GM21381 (cell line): Measurements from ENCODE around the gene RNF223.
A peak's percentile ranks its signal among the peaks of the same experiment; 100 is the strongest.
"Not testable (repeated sequence)": the region's sequence is repeated elsewhere in the genome, so short reads cannot be mapped to it uniquely, and the experiment has no call there.

Source experiments
- ATAC-seq: cut with Tn5 transposase; IDR thresholded peaks from one replicate; pipeline ENCODE4 v1.9.1; 2021; ENCODE audit warnings: mild to moderate bottlenecking, moderate library complexity; ENCODE audit not compliant: unreplicated experiment

Gene RNF223

DNA sequence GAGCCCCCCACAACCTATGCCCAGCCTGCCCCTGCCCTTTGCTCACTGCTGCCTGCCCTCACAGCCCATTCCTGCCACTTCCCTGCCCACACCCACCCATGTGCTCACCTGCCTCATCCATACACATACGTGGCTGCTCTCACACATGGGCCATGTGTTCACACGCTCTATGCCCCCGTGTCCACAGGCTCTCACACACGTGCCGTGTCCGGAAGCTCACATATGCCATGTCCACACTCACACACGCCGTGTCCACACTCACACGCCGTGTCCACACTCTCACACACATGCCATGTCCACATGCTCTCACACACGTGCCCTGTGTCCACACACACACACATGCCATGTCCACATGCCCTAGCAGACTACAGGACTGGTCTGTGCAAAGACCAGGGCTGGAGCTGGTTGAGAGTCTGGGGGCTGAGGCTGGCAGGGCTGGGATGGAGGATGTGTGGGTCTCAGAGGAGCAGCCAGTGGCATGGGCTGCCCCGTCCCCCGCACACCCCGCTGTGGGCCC lies 583 bp upstream of the RNF223 start:
- no peak for ATAC-seq

- no peak for ATAC-seq
Observed at GRCh38 chr1:1072849-1073742, 1.0 kb downstream of the RNF223 start.

GRCh38 chr1:1072299-1072848 lies 1.7 kb downstream of the RNF223 start:
- no peak for ATAC-seq

GRCh38 chr1:1071486-1072298 lies 2.4 kb downstream of the RNF223 start:
- no peak for ATAC-seq

GRCh38 chr1:1069711-1070676 lies 4.1 kb downstream of the RNF223 start:
- no peak for ATAC-seq

DNA sequence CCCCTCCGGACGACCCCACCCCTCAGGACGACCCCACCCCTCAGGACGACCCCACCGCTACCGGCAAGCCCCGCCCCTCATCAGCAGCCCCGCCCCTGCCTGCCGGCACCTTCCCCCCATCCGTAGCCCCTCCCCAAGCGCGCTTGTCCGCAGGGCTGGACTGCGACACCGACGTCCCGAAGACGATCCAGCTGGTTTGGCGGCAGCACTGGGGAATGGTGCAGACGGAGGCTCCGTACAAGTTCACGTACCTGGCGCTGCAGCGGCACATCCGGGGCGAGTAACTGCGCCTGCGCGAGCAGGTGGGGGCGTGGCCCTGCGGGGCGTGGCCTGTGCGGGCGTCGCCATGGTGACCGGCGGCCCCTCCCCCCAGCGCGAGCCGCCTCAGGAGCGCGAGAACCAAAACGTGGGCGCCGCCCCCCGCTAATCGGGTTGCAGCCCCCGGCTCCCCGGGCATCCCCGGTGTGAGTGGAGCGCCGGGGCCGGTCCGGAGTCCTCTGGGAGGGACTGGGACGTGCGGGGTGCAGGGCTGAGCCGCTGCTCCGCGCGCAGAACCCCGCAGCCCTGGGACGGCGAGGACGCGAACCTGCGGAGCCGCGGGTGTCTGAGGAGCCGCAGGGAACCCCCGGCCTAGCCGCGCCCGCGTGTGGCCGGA lies 4.9 kb downstream of the RNF223 start:
- no peak for ATAC-seq

DNA sequence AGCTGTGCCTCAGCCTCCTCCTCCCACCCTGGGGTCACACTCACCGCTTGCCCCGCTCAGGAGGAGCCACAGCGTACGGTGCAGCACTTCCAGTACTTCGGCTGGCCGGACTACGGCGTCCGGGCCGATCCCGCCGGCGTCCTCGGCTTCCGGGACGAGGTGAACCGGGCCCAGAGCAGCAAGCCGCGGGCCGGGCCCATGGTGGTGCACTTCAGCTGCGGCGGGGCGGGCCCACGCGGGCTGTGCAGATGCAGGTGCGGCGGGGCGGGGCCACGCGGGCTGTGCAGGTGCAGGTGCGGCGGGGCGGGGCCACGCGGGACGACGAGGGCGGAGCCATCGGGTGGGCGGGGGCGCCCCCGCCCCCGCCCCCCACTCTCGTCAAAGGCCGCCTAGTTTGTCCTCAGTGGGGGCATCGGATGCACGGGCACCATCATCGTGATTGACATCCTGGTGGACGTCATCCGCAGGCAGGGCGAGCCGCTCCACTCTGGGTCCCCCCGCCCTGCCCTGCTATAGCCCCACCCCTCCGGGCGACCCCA lies 5.5 kb downstream of the RNF223 start:
- no peak for ATAC-seq

- ATAC-seq, result no peak
Observed at GRCh38 chr1:1067860-1068516, 6.1 kb downstream of the RNF223 start.

DNA sequence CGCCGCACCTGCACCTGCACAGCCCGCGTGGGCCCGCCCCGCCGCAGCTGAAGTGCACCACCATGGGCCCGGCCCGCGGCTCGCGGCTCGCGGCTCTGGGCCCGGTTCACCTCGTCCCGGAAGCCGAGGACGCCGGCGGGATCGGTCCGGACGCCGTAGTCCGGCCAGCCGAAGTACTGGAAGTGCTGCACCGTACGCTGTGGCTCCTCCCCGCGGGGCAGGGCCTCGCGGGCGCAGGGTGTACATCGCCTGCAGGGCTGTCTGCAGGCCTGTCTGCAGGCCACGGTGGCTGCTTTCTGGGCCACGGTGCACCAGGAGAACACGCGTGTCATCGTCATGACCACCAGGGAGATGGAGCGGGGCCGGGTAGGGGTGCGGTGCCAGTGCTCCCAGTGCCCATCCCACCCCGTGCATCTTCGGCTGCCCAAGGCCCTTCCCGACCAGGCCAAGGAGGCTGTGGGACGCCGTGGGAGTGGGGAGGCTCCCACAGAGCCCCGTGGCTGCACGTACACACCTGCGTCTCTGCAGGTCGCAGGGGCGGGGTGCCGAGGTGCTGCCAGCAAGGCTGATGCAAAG lies 6.7 kb downstream of the RNF223 start:
- no peak for ATAC-seq

GRCh38 chr1:1066403-1067283 lies 7.5 kb downstream of the RNF223 start:
- ATAC-seq, result no peak

- not testable (repeated sequence) for ATAC-seq
Observed at GRCh38 chr1:1065940-1066304, 8.2 kb downstream of the RNF223 start.

DNA sequence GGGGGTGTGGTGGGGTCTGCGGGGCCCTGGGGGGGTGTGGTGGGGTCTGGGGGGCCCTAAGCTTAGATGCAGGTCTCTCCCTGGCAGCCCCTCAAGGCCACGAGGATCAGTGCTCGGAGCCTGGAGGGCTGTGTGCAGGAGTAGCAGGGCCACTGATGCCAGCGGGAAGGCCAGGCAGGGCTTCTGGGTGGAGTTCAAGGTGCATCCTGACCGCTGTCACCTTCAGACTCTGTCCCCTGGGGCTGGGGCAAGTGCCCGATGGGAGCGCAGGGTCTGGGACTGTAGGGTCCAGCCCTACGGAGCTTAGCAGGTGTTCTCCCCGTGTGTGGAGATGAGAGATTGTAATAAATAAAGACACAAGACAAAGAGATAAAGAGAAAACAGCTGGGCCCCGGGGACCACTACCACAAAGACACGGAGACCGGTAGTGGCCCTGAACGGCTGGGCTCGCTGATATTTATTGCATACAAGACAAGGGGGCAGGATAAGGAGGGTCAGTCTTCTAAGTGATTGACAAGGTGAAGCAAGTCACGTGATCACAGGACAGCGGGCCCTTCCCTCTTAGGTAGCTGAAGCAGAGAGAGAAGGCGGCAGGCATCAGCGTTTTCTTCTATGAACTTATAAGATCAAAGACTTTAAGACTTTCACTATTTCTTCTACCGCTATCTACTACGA lies 8.7 kb downstream of the RNF223 start:
- ATAC-seq, result no peak

DNA sequence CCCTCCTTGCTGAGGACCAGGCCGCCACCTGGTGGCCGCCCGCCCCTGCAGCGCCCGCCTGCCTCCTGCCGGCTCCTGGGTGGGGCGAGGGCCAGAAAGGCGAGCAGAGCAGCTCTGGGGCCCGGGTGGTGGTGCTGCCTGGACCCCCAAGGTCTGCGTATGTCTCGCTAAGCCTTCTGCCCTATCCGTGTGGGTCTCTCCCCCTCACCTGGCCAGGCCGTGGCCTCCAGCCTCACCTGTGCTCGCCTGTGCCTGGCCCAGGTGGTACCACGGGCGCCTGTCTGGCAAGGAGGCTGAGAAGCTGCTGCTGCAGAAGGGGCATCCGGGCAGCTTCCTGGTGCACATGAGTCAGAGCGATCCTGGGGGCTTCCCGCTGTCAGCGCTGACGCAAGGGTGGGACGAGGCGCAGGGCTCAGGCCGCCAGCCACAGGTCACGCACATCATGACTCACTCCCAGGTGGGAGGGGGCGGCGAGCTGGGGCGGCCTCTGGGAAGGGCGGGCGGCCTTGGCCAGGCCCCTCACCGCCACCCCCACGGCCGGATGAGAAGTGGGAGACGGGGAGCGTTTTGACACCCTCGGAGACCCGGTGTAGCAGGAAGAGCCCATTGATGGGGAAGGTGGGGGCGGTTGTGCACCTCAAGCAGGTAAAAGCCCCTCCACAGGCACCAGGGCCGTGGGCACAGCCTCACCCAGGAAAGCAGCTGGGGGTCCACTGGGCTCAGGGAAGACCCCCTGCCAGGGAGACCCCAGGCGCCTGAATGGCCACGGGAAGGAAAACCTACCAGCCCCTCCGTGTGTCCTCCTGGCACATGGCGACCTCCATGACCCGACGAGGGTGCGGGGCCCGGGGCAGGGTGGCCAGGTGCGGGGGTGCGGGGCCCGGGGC lies 9.9 kb downstream of the RNF223 start:
- ATAC-seq, result peak; percentile 50

DNA sequence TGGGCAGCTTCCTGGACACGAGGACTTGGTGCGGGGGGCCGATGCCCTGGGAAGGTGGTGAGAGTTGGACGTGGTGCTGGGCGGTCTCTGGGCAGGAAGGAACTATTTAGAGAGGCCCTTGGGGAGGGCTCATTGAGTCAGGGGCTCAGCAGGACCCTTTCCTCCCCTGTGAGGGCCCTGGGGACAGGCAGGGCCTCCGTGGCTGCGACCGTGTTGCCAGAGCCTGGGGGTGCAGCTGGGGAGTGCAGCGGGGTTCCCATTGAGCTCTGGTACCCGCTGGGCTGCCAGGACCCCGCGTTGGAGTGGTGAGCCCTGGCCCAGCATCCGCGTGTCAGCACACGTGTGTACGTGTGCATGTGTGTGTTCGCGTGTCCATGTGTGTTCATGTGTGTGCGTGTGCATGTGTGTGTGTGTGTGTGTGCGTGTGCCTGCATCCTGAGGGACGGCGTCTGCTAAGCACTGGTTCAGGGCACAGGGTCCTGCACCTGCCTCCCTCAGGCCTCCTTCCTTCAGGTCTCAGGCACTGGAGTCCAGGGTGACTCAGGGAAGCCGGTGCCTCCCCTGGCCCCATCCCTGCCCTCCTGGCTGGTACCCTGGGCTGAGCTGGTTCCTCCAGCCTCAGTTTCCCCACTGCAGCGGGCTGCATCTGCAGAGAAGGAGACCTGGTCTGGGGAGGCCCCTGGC lies 10.7 kb downstream of the RNF223 start:
- ATAC-seq, result no peak

DNA sequence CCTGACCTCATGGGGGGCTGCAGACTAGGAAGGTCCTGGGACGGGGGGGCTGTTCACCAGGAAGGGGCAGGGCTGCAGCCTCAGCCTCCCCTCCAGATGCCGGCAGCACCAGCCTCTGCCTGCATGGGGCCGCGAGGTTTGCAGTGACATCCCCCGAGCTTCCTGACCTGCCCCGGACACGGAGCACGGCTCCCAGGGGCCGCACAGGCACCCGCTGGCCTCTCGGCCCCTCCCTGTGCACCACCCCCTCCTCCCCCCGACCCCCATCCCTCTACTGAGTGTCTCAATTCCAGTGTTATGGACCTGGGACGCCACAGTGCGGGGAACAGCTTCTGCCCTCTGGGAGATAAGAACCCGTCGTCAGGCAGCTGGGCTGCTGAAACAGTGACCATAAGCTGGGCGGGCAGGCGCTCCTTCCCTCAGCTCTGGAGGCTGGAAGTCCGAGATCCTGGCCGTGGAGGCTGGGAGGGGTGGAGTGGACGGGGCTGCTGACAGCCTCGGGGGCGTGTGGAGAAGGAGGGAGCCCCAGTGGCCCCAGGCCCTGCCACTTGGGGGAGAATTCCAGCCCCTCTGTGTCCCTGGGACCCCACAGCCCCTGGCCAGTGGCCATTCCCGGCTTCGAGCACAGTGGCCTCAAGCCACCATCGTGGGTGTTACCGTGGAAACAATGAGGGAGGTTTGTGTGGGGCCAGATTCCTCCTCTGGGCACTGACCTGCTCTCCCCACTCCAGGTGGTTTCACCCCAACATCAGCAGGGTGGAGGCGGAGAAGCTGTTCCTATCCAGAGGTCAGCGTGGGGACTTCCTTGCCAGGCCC lies 11.6 kb downstream of the RNF223 start:
- no peak for ATAC-seq
